Endothelial cell of umbilical vein (primary cell): ENCODE results near the gene VWA5B2. TPM values are rescaled to one million over a fixed set of nuclear protein-coding genes. Genes with fewer than 3 reads are reported as not detected.

Experiments
- BruUV-seq: library from RNA; stranded (reverse); fragments of 400-500 nt; replicated peaks from 2 replicates; lab custom pipeline; 2021; lab: Mats Ljungman, UMichigan
- CTCF ChIA-PET: fragments of 300-600, 350-600 bp; sonication (Branson Sonifier 250); formaldehyde crosslinking; loops from one replicate; lab custom pipeline; 2021; ENCODE audit warnings: antibody characterized with exemption, inconsistent platforms; lab: Charles Lee
- POLR2A ChIA-PET: fragments of 300-600, 350-600 bp; sonication (Branson Sonifier 250); formaldehyde crosslinking; loops from one replicate; lab custom pipeline; 2021; ENCODE audit warnings: antibody characterized with exemption, inconsistent platforms; lab: Charles Lee
- DNase-seq: peaks from one replicate; pipeline ENCODE4 v3.0.0-alpha.2; 2011; ENCODE audit warnings: low read depth, low spot score
- FAIRE-seq: peaks from 2 replicates; lab custom pipeline; 2011; peaks lifted over from hg19 to GRCh38; lab: Jason Lieb, UNC
- H2AFZ ChIP-seq: 2 replicates; pipeline ENCODE4 v1.6.0; 2012; ENCODE audit warnings: low read depth, low read length, control low read depth, inconsistent platforms
- H3K27ac ChIP-seq: 2 replicates; pipeline ENCODE4 v1.5.1; 2011; ENCODE audit warnings: low read depth, mild to moderate bottlenecking, control low read depth, low read length, moderate library complexity; ENCODE audit not compliant: insufficient read depth
- H3K27me3 ChIP-seq, 2 experiments: 2 replicates each; pipeline versions ENCODE4 v1.6.0 to v1.6.1; 2011; ENCODE audit warnings: low read length in 2 of 2, mixed read lengths in 1 of 2; ENCODE audit not compliant: control insufficient read depth in 2 of 2, insufficient read depth in 2 of 2
- H3K36me3 ChIP-seq, 2 experiments: 2 replicates in 1 of 2; 3 replicates in 1 of 2; pipeline ENCODE4 v1.5.1; 2011; ENCODE audit warnings: low read length in 2 of 2, mild to moderate bottlenecking in 1 of 2, moderate library complexity in 1 of 2; ENCODE audit not compliant: control insufficient read depth in 2 of 2, insufficient read depth in 2 of 2; ENCODE audit errors: extremely low read depth in 1 of 2
- H3K4me1 ChIP-seq: 3 replicates; pipeline ENCODE4 v1.5.1; 2011; ENCODE audit warnings: mild to moderate bottlenecking, low read length; ENCODE audit not compliant: control insufficient read depth, insufficient read depth; ENCODE audit errors: extremely low read depth
- H3K4me2 ChIP-seq: 2 replicates; pipeline ENCODE4 v1.6.1; 2011; ENCODE audit warnings: low read length, control low read depth, mixed read lengths; ENCODE audit not compliant: insufficient read depth
- H3K4me3 ChIP-seq, 3 experiments: fragments of 200-600 bp in 1 of 3; sonication (generic), shearing (Covaris generic) in 1 of 3; replicated peaks in 1 of 3; 2 replicates each; pipeline ENCODE4 v1.5.1; 2011 to 2016; ENCODE audit warnings: control low read depth in 3 of 3, low read length in 3 of 3, mild to moderate bottlenecking in 2 of 3, inconsistent platforms in 1 of 3, low read depth in 1 of 3, moderate library complexity in 1 of 3; ENCODE audit not compliant: insufficient read depth in 1 of 3
- H3K79me2 ChIP-seq: 2 replicates; pipeline ENCODE4 v1.6.0; 2012; ENCODE audit warnings: low read length, inconsistent platforms; ENCODE audit not compliant: control insufficient read depth, insufficient read depth
- H3K9ac ChIP-seq: replicated peaks from 2 replicates; pipeline ENCODE3; 2011; ENCODE audit warnings: low read length, control low read depth; ENCODE audit not compliant: insufficient read depth; ENCODE audit errors: extremely low read depth
- H3K9me1 ChIP-seq: replicated peaks from 3 replicates; pipeline ENCODE4 v1.6.0; 2011; ENCODE audit warnings: mild to moderate bottlenecking, low read length; ENCODE audit not compliant: control insufficient read depth, insufficient read depth; ENCODE audit errors: extremely low read depth
- H3K9me3 ChIP-seq: replicated peaks from 2 replicates; pipeline ENCODE4 v1.5.1; 2012; ENCODE audit warnings: low read length, inconsistent platforms; ENCODE audit not compliant: control insufficient read depth, insufficient read depth
- H4K20me1 ChIP-seq: replicated peaks from 2 replicates; pipeline ENCODE3; 2011; ENCODE audit warnings: mild to moderate bottlenecking, low read length; ENCODE audit not compliant: control insufficient read depth, insufficient read depth; ENCODE audit errors: extremely low read depth
- CTCF ChIP-seq, 2 donors: IDR thresholded peaks; 1 replicate in 1 of 2; 2 replicates in 1 of 2; pipeline ENCODE4 v1.5.1; 2011; ENCODE audit warnings: low read length in 2 of 2, mild to moderate bottlenecking in 2 of 2, moderate library complexity in 2 of 2, control low read depth in 1 of 2, inconsistent platforms in 1 of 2, low read depth in 1 of 2; ENCODE audit not compliant: insufficient read depth in 1 of 2; ENCODE audit errors: extremely low read depth in 1 of 2
- EZH2 ChIP-seq: IDR thresholded peaks from 2 replicates; pipeline ENCODE4 v1.6.1; 2012; ENCODE audit warnings: borderline replicate concordance, low read depth, mild to moderate bottlenecking, moderate library complexity, low read length, inconsistent platforms; ENCODE audit not compliant: severe bottlenecking
- FOS ChIP-seq: IDR thresholded peaks from 2 replicates; pipeline ENCODE4 v1.6.1; 2011; ENCODE audit warnings: mild to moderate bottlenecking, low read length, moderate library complexity, borderline replicate concordance; ENCODE audit not compliant: insufficient read depth
- GATA2 ChIP-seq: IDR thresholded peaks from 2 replicates; pipeline ENCODE4 v1.7.0; 2011; ENCODE audit warnings: low read depth, mild to moderate bottlenecking, moderate library complexity, mixed read lengths, low read length; ENCODE audit not compliant: insufficient read length, insufficient read depth
- JUN ChIP-seq: IDR thresholded peaks from 2 replicates; pipeline ENCODE4 v1.6.1; 2011; ENCODE audit warnings: borderline replicate concordance, low read depth; ENCODE audit not compliant: insufficient read length, insufficient read depth
- MAX ChIP-seq: IDR thresholded peaks from 2 replicates; pipeline ENCODE4 v1.6.1; 2011; ENCODE audit not compliant: insufficient read depth, insufficient read length
- MYC ChIP-seq: IDR thresholded peaks from one replicate; pipeline ENCODE4 v1.6.1; 2011; ENCODE audit warnings: mild to moderate bottlenecking, low read depth, low read length
- POLR2A ChIP-seq: IDR thresholded peaks from 2 replicates; pipeline ENCODE4 v1.6.1; 2012; ENCODE audit warnings: low read depth, mild to moderate bottlenecking, control low read depth, low read length
- POLR2AphosphoS5 ChIP-seq: IDR thresholded peaks from 2 replicates; pipeline ENCODE4 v1.6.1; 2012; ENCODE audit warnings: low read depth, mild to moderate bottlenecking, control low read depth, low read length, moderate library complexity; ENCODE audit not compliant: insufficient read depth
- dilution Hi-C: fragments of 300-500 bp; cut with MboI; formaldehyde crosslinking; loops from one replicate; pipeline ENCODE4 v1.15.0; 2019; ENCODE audit warnings: low sequenced_read_pairs; ENCODE audit not compliant: extremely low pct_ligation_motif_present
- intact Hi-C: fragments of 100-400 bp; cut with micrococcal nuclease; formaldehyde crosslinking; loops from one replicate; pipeline ENCODE4 v1.10.0; 2022
- polyA plus RNA-seq, 4 experiments: library from polyadenylated mRNA; depleted of rRNA in 3 of 4; stranded (reverse) in 3 of 4; unstranded in 1 of 4; fragments of >200 nt; gene quantifications; 2 replicates each; pipeline versions ENCODE4 v1.2.1 to v1.2.3, GENCODE V29; 2011 to 2012; ENCODE audit warnings: missing spikeins in 1 of 4
- total RNA-seq: library from RNA; stranded (reverse); gene quantifications from 2 replicates; pipeline ENCODE4 v1.2.3, GENCODE V29; 2021

Gene VWA5B2
- total and polyA plus RNA-seq, 2 donors (not counting 3 experiments of a cell fraction or from before 2014, with no cell fraction given): 0.03 TPM; not detected in 1

- no peak overlapping the region for H3K4me3 ChIP-seq
- POLR2A ChIA-PET: no interaction called here
- no peaks in the 10 kb centered on the region for H3K9me3 ChIP-seq
- H4K20me1 ChIP-seq: no peaks in the 10 kb centered on the region
- TF ChIP-seq POLR2A (no peak), EZH2 (no peak), MAX (no peak), POLR2AphosphoS5 (no peak), FOS (no peak), CTCF (IDR thresholded peaks at IDR 0.05; ENCODE audit: extremely low read depth in 1 of 2, insufficient read depth in 1 of 2, low read depth in 1 of 2, low read length in 2 of 2) (no peak), JUN (no peak), GATA2 (no peak), MYC (no peak)
- no peak overlapping the region for H3K27ac ChIP-seq
- CTCF ChIA-PET: interaction anchor here (0.7 to 3.4 kb wide), 6 partner anchors 10 to 124 kb away, joined by 3 to 16 read pairs (median 4); partner anchors contain the start of genes EEF1AKMT4 and EIF2B5
- no peak overlapping the region for H3K4me2 ChIP-seq
- intact Hi-C loops (no loop called here), dilution Hi-C loops (no loop called here)
- H3K27me3 ChIP-seq: peaks cover 26 to 36% of the 10 kb centered on the region in 2 experiments
- no peak for DNase-seq
- H3K4me1 ChIP-seq: peaks cover 13% of the 10 kb centered on the region
- no peak overlapping the region for H2AFZ ChIP-seq
- no peaks in the 10 kb centered on the region for H3K36me3 ChIP-seq
- no peak for FAIRE-seq
- no peaks in the 10 kb centered on the region for H3K79me2 ChIP-seq
- BruUV-seq: no TSS peak
- no peaks in the 10 kb centered on the region for H3K9me1 ChIP-seq
- no peak overlapping the region for H3K9ac ChIP-seq
These were observed 30.1 kb downstream of the VWA5B2 start for GRCh38 chr3:184259396-184259877.
